Body of pancreas (tissue), 4 donors: ENCODE results near the gene NBAS. TPM values are rescaled to one million over a fixed set of nuclear protein-coding genes. Genes with fewer than 3 reads are reported as not detected.

ENCODE experiments used
- ATAC-seq: fragments of 150-250 bp; one replicate; pipeline ENCODE4 v1.9.1; 2016
- DNase-seq, 4 donors: peaks; one replicate each; pipeline ENCODE4 v3.0.0-alpha.2; 2019
- H3K27ac ChIP-seq, 4 donors: fragments of 200-600 bp; sonication (generic); 1 replicate in 3 of 4; 2 replicates in 1 of 4; pipeline versions ENCODE4 v1.5.1 to v1.6.1; 2016 to 2019; ENCODE audit warnings: mild to moderate bottlenecking in 1 of 4, mixed read lengths in 1 of 4, moderate library complexity in 1 of 4
- H3K27me3 ChIP-seq, 2 donors: fragments of 200-600 bp; sonication (generic); one replicate each; pipeline ENCODE4 v1.6.0; 2016; ENCODE audit warnings: mild to moderate bottlenecking in 1 of 2
- H3K36me3 ChIP-seq, 2 donors: fragments of 200-600 bp; sonication (generic); replicated peaks in 1 of 2; 2 replicates each; pipeline ENCODE4 v1.5.1; 2016; ENCODE audit warnings: low read depth in 2 of 2; ENCODE audit not compliant: insufficient read depth in 1 of 2
- H3K4me1 ChIP-seq: fragments of 200-600 bp; sonication (generic); one replicate; pipeline ENCODE4 v1.6.0; 2016
- H3K4me3 ChIP-seq, 2 donors: fragments of 200-600 bp; sonication (generic); 1 replicate in 1 of 2; 2 replicates in 1 of 2; pipeline ENCODE4 v1.5.1; 2016 to 2019
- H3K9me3 ChIP-seq, 3 donors: fragments of 200-600 bp; sonication (generic); 1 replicate in 2 of 3; 2 replicates in 1 of 3; pipeline ENCODE4 v1.5.1; 2016
- CTCF ChIP-seq, 7 experiments: fragments of 450-650 bp in 4 of 7; fragments of 200-600 bp in 3 of 7; sonication (generic) in 3 of 7; IDR thresholded peaks; one replicate each; pipeline ENCODE4 v1.5.1; 2016 to 2019; ENCODE audit warnings: antibody characterized with exemption in 7 of 7
- POLR2A ChIP-seq, 3 donors: fragments of 450-650 bp; IDR thresholded peaks; one replicate each; pipeline ENCODE4 v1.6.1; 2016; ENCODE audit warnings: antibody characterized with exemption in 3 of 3, mild to moderate bottlenecking in 2 of 3
- WGBS, 2 donors: methylation state at CpG; one replicate each; pipeline ENCODE4 v1.1.5; 2017; 5-methylcytosine and 5-hydroxymethylcytosine counted together
- intact Hi-C: fragments of 100-400 bp; cut with DNase I; formaldehyde crosslinking; loops from one replicate; pipeline ENCODE4 v1.15.1; 2023
- total RNA-seq, 2 donors: library from RNA; depleted of rRNA; stranded (reverse); fragments of >200 nt; gene quantifications; one replicate each; pipeline ENCODE4 v1.1.0, GENCODE V29; 2016

NBAS gene
- total RNA-seq, 2 donors from 2014 or later: 34.0 to 35.9 TPM

GRCh38 chr2:15584316-15584715 lies 23.2 kb upstream of the NBAS start:
- intact Hi-C loops: no loop called here
- H3K4me1 ChIP-seq: no peaks in the 10 kb centered on the region
- ATAC-seq (no peak), DNase-seq (no peak)
- TF ChIP-seq POLR2A (IDR thresholded peaks at IDR 0.05): no peak
- no peak for TF ChIP-seq CTCF (IDR thresholded peaks at IDR 0.05)
- no peaks in the 10 kb centered on the region for H3K36me3 ChIP-seq
- H3K27ac ChIP-seq: no peak overlapping the region
- H3K4me3 ChIP-seq: no peak overlapping the region
- H3K9me3 ChIP-seq: no peaks in the 10 kb centered on the region
- no peaks in the 10 kb centered on the region for H3K27me3 ChIP-seq

- TF ChIP-seq POLR2A (IDR thresholded peaks at IDR 0.05) (no peak), CTCF (IDR thresholded peaks at IDR 0.05) (no peak)
- Histone ChIP-seq H3K4me1 (no peaks in the 10 kb centered on the region), H3K27me3 (no peaks in the 10 kb centered on the region), H3K9me3 (no peaks in the 10 kb centered on the region), H3K4me3 (no peak overlapping the region), H3K36me3 (no peaks in the 10 kb centered on the region), H3K27ac (no peak overlapping the region)
- intact Hi-C loops: no loop called here
- 64 to 67% methylated on average over 1 of the region's 1 CpG for WGBS, 2 donors
- no peak for DNase-seq
- ATAC-seq: no peak
Measured at GRCh38 chr2:15583826-15584225, 22.7 kb upstream of the NBAS start.

GRCh38 chr2:15582710-15583357 lies 21.7 kb upstream of the NBAS start:
- WGBS, 2 donors: 81 to 83% methylated on average over 15 of the region's 15 CpGs
- Histone ChIP-seq H3K9me3 (no peaks in the 10 kb centered on the region), H3K27me3 (no peaks in the 10 kb centered on the region), H3K36me3 (no peaks in the 10 kb centered on the region), H3K27ac (no peak overlapping the region), H3K4me1 (no peaks in the 10 kb centered on the region), H3K4me3 (no peak overlapping the region)
- TF ChIP-seq POLR2A (IDR thresholded peaks at IDR 0.05) (no peak), CTCF (IDR thresholded peaks at IDR 0.05) (no peak)
- DNase-seq (no peak), ATAC-seq (no peak)
- intact Hi-C loops: no loop called here

GRCh38 chr2:15580451-15580850 lies 19.3 kb upstream of the NBAS start:
- TF ChIP-seq POLR2A (IDR thresholded peaks at IDR 0.05): no peak
- Histone ChIP-seq H3K36me3 (no peaks in the 10 kb centered on the region), H3K9me3 (no peaks in the 10 kb centered on the region), H3K4me1 (no peaks in the 10 kb centered on the region), H3K27ac (no peak overlapping the region), H3K27me3 (no peaks in the 10 kb centered on the region), H3K4me3 (no peak overlapping the region)
- intact Hi-C loops: no loop called here
- WGBS, 2 donors: 44 to 63% methylated on average over 2 of the region's 2 CpGs
- no peak for DNase-seq
- ATAC-seq: no peak

GRCh38 chr2:15579641-15580040 lies 18.5 kb upstream of the NBAS start:
- intact Hi-C loops: no loop called here
- no peak for ATAC-seq
- 31 to 39% methylated on average over 1 of the region's 1 CpG for WGBS, 2 donors
- Histone ChIP-seq H3K4me1 (no peaks in the 10 kb centered on the region), H3K36me3 (no peaks in the 10 kb centered on the region), H3K27me3 (no peaks in the 10 kb centered on the region), H3K9me3 (no peaks in the 10 kb centered on the region), H3K27ac (no peak overlapping the region), H3K4me3 (no peak overlapping the region)
- no peak for DNase-seq
- TF ChIP-seq POLR2A (IDR thresholded peaks at IDR 0.05) (no peak), CTCF (IDR thresholded peaks at IDR 0.05) (no peak)
